Hepatocyte (in vitro differentiated cells): ENCODE results near the gene NRXN2.

ENCODE experiments used
- EZH2 ChIP-seq: fragments of 200-600 bp; sonication (generic); IDR thresholded peaks from 2 replicates; pipeline ENCODE4 v1.6.1; 2016; ENCODE audit warnings: antibody characterized with exemption, mild to moderate bottlenecking, borderline replicate concordance
- EZH2phosphoT487 ChIP-seq: fragments of 200-600 bp; sonication (generic); IDR thresholded peaks from one replicate; pipeline ENCODE4 v1.6.1; 2018; ENCODE audit warnings: antibody characterized with exemption, mild to moderate bottlenecking, low read depth, moderate library complexity; ENCODE audit not compliant: unreplicated experiment, severe bottlenecking
- TF ChIP-seq, protein P1 (sequence below): fragments of 200-600 bp; sonication (generic); IDR thresholded peaks from 2 replicates; pipeline ENCODE4 v1.5.1; 2016; ENCODE audit warnings: antibody characterized with exemption, mild to moderate bottlenecking; ENCODE audit not compliant: poor library complexity

DNA sequence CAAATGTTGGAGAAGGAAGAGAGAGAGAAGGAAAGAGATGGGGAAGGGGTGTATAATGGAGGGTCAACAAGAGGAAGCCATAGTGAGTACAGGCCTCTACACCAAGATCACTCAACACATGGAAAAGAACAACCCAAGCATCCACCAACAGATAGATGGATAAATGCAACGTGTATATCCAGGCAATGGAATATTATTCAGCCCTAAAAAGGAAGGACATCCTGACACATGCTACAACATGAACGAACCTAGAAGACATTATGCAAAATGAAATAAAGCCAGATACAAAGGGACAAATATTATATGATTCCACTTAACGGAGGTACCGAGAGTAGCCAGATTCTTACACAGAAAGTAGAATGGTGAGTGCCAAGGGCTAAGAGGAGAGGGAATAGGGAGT lies 59.3 kb downstream of the NRXN2 start:
- TF ChIP-seq, protein P1, sequence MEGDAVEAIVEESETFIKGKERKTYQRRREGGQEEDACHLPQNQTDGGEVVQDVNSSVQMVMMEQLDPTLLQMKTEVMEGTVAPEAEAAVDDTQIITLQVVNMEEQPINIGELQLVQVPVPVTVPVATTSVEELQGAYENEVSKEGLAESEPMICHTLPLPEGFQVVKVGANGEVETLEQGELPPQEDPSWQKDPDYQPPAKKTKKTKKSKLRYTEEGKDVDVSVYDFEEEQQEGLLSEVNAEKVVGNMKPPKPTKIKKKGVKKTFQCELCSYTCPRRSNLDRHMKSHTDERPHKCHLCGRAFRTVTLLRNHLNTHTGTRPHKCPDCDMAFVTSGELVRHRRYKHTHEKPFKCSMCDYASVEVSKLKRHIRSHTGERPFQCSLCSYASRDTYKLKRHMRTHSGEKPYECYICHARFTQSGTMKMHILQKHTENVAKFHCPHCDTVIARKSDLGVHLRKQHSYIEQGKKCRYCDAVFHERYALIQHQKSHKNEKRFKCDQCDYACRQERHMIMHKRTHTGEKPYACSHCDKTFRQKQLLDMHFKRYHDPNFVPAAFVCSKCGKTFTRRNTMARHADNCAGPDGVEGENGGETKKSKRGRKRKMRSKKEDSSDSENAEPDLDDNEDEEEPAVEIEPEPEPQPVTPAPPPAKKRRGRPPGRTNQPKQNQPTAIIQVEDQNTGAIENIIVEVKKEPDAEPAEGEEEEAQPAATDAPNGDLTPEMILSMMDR, result no peak
- TF ChIP-seq EZH2phosphoT487 (no peak), EZH2 (no peak)
